ENCODE measurements around the gene DAB2IP.

Gene DAB2IP

GRCh38 chr9:121779381-121780117 is 128.1 kb downstream of the DAB2IP start:
- DNase-seq (ENCODE audit: low read depth) = no peak
- no peak for TF ChIP-seq CTCF (IDR thresholded peaks at IDR 0.05; ENCODE audit: insufficient read depth, low read depth, low read length, missing control alignments)
- H3K4me3 ChIP-seq (ENCODE audit: low read length) = no peak overlapping the region

GRCh38 chr9:121780177-121781040 is 129.0 kb downstream of the DAB2IP start:
- no peak overlapping the region for H3K4me3 ChIP-seq (ENCODE audit: low read length)

GRCh38 chr9:121781145-121781548 is 129.7 kb downstream of the DAB2IP start:
- no peak for DNase-seq (ENCODE audit: low read depth)
- no peak for TF ChIP-seq CTCF (IDR thresholded peaks at IDR 0.05; ENCODE audit: insufficient read depth, low read depth, low read length, missing control alignments)
- no peak overlapping the region for H3K4me3 ChIP-seq (ENCODE audit: low read length)

More at GRCh38 chr9:121780177-121781040, 129.0 kb downstream of the DAB2IP start:
- no peak for DNase-seq (ENCODE audit: low read depth)
- TF ChIP-seq CTCF (IDR thresholded peaks at IDR 0.05; ENCODE audit: insufficient read depth, low read depth, low read length, missing control alignments) = no peak

GRCh38 chr9:121781701-121782464 is 130.4 kb downstream of the DAB2IP start:
- no peak for TF ChIP-seq CTCF (IDR thresholded peaks at IDR 0.05; ENCODE audit: insufficient read depth, low read depth, low read length, missing control alignments)
- no peak overlapping the region for H3K4me3 ChIP-seq (ENCODE audit: low read length)
- no peak for DNase-seq (ENCODE audit: low read depth)

- DNase-seq (ENCODE audit: low read depth) = no peak
- no peak for TF ChIP-seq CTCF (IDR thresholded peaks at IDR 0.05; ENCODE audit: insufficient read depth, low read depth, low read length, missing control alignments)
- no peak overlapping the region for H3K4me3 ChIP-seq (ENCODE audit: low read length)
Observed at GRCh38 chr9:121782514-121783110, 131.2 kb downstream of the DAB2IP start.

- H3K4me3 ChIP-seq (ENCODE audit: low read length) = no peak overlapping the region
- no peak for DNase-seq (ENCODE audit: low read depth)
- TF ChIP-seq CTCF (IDR thresholded peaks at IDR 0.05; ENCODE audit: insufficient read depth, low read depth, low read length, missing control alignments) = no peak
Observed at GRCh38 chr9:121783111-121783510, 131.7 kb downstream of the DAB2IP start.
